Measurements from ENCODE around the gene NEURL1.
"Not testable (repeated sequence)": the region's sequence is repeated elsewhere in the genome, so short reads cannot be mapped to it uniquely, and the experiment has no call there.

Gene NEURL1

GRCh38 chr10:103592186-103593021 lies 98.9 kb downstream of the NEURL1 start:
- peak; percentile 72 for DNase-seq

GRCh38 chr10:103593022-103593570 lies 99.6 kb downstream of the NEURL1 start:
- DNase-seq: no peak

DNA sequence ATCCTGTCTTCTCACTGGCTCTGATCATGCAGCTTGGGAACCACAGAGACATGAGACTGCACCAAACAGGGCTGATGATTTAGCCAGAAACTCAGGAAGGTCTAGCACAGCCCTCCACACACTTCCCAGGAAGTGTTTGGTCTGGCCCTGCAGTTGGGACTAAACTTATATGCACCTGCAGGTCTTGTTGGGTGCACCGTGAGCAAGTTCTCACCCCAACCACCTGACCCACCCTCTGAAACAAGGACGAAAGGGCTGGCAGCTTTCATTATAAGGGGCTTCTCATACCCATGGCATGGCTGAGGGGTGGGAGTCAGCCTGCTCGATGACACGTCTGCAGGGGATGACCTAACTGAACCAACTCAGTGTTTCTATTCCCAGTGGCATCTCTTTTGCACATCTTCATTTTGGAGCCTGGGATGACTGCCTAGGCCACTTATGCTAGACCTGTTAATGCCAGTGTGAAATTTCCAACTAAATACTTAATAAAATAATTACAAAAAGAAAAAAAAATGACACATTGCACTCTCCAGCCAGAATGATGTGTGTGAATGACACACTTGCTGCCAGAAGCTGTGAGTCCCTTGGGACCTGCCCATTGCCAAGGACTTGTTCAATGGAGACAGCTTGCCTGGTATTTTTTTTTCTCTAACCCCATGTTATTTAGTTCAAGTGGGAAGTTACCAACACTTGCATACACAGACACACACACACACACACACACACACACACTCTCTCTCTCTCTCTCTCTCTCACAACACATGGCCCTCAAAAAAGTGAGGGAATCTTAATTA lies 102.6 kb downstream of the NEURL1 start:
- DNase-seq: no peak

DNA sequence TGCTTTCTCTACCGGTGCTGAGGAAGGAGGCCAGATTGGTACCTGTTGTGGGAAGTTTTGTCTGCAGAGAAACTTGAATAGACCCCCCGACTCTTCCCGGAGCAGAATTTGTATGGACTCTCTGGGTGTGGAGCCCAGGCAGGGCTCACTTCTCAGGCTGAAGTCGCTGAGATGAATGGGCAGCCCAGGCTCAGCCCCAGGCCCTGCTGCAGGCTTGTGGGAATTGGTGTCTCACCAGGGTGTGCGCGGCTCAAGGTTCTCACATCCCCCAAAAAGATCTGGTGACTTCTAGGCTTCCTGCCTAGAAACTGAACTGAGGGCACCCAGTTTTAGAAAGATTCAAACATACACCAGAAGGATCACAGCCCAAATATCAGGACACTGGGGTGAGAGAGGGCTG lies 103.5 kb downstream of the NEURL1 start:
- DNase-seq: no peak

- peak; percentile 74 for DNase-seq
Observed at GRCh38 chr10:103598654-103599115, 105.2 kb downstream of the NEURL1 start.

DNA sequence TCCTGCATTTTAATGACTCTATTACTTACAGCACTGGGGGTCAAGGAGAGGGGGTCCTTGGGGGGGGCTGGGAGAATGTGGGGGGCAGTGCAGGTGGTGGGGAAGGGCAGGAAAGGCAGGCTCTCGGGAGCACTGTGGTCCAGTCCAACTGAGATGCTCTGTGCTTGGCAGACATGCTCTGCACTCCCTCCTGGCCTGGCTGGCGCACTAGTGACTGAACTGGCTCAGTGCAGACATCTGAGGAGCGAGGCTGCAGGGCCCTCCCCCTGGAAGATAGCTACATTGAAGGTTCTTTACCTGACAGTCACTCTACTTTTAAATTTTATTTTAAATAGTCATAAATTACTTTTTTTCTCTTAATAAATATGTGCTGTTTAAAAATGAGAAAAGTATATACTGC lies 105.7 kb downstream of the NEURL1 start:
- DNase-seq: no peak

GRCh38 chr10:103599907-103600306 lies 106.4 kb downstream of the NEURL1 start:
- DNase-seq: no peak

DNA sequence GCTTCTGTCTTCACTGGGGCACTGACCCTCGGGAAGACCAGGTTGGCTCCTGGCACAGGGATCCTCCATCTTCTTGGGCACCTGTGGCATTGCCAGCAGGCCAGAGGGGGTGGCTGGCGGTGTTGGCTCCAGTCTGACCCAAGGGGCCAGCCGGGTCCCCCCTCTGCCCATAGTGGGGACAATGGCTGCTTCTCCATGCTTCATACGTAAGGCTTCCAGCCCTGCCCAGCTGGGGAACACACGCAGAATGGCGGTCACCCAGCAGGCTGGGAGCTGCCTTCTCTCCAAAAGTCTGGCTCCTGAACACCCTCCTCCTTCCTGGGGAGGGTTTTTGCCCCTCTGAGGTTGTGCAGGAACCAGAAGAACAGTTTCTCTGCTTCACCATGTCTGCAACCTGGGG lies 106.8 kb downstream of the NEURL1 start:
- no peak for DNase-seq

- no peak for DNase-seq
Observed at GRCh38 chr10:103600956-103601569, 107.6 kb downstream of the NEURL1 start.

DNA sequence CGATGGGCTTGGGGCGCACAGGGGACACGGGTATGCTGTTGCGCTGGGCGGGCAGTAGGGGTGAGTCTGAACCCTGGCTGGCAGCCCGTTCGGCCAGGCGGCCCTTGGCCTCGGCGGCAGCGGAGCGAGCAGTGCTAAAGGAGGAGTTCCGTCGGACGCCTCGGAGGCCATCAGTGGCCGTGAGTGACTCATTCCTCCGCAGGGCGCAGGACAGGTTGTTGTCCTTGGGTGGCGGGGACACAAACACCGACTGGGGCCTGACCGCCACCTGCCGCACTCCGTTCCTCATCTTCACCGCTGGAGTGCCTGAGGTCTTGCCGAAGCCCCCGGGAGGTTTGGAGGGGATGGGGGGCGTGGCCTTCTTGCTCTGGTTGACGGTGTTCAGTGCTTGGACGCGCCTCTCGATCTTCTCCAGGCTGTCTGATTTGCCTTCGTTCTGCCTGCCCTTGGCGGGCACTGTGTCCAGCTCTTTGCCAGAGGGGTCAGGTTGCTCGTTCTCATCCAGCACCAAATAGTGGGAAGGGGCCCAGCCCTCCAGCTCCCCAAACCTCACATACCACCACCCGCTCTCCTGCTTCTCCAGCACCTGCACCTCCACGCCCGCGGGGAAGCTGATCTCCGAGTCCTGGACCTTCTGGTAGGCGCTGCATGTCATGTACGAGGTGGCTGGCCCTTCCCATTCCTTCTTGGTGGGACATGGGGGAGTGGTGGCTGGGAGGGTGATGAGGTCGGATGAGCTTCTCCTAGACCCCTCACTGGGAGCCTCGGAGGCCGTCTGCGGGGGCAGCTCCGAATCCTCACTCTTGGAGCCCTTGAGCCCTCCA lies 108.7 kb downstream of the NEURL1 start:
- DNase-seq: no peak

DNA sequence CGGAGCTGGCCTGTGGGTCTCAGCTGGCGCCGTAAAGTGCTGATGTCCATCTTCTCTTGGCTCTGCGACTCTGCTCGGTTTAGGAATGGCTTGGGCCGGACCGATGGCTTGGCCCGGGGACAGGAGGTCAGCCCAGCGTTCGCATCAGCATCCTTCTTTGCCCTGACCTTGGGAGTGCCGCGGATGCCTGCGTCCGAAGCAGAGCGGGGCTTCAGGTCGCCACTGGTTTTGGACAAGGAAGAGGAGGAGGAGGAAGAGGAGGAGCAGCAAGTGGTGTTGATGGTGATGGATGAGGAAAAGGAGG lies 109.3 kb downstream of the NEURL1 start:
- DNase-seq: no peak

DNA sequence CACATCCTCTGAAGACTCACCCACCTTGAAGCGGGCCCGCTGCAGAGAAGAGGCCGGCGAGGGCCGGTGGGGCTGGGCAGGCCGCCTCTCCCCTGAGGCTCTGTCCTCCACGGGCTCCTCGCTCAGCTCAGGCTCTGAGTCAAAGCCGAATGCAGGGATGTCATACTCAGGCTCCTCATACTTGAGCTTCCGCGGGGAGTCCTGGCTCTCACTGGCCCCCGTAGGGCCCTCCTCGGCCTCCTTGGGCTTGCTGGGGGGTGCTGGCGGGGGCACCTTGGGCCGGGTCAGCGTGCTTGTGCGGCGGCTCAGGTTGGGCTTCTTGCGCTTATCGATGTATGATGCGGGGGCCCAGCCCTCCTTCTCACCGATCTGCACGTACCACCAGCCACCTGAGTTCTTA lies 109.9 kb downstream of the NEURL1 start:
- no peak for DNase-seq

GRCh38 chr10:103605359-103606096 lies 112.0 kb downstream of the NEURL1 start:
- DNase-seq: peak; percentile 69

- not testable (repeated sequence) for DNase-seq
Observed at GRCh38 chr10:103606097-103606438, 112.6 kb downstream of the NEURL1 start.

DNA sequence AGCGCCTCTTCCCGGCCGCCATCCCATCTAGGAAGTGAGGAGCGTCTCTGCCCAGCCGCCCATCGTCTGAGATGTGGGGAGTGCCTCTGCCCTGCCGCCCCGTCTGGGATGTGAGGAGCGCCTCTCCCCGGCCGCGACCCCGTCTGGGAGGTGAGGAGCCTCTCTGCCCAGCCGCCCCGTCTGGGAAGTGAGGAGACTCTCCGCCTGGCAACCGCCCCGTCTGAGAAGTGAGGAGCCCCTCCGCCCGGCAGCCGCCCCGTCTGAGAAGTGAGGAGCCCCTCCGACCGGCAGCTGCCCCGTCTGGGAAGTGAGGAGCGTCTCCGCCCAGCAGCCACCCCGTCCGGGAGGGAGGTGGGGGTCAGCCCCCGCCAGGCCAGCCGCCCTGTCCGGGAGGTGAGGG lies 113.5 kb downstream of the NEURL1 start:
- not testable (repeated sequence) for DNase-seq

GRCh38 chr10:103608056-103608455 lies 114.6 kb downstream of the NEURL1 start:
- not testable (repeated sequence) for DNase-seq

- no peak for DNase-seq
Observed at GRCh38 chr10:103609231-103610082, 116.0 kb downstream of the NEURL1 start.

DNA sequence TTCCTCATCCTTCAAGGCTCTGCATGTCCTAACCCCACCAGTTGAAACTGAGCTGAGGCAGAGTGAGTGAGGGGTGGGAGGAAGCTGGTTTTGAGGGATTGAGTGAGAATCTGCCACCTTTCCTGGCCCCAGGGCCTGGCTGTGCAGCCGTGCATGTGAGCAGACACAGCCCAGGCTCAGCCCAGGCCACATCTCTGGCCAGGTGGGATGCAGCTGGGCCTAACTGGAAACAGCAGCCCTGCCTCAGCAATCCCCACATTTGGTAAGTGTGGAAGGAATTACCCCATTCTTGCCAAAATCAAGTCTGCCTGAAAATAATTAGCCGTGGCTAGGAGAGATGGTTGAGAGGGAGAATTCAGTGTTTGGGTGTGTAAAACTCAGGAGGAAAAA lies 116.6 kb downstream of the NEURL1 start:
- no peak for DNase-seq

DNA sequence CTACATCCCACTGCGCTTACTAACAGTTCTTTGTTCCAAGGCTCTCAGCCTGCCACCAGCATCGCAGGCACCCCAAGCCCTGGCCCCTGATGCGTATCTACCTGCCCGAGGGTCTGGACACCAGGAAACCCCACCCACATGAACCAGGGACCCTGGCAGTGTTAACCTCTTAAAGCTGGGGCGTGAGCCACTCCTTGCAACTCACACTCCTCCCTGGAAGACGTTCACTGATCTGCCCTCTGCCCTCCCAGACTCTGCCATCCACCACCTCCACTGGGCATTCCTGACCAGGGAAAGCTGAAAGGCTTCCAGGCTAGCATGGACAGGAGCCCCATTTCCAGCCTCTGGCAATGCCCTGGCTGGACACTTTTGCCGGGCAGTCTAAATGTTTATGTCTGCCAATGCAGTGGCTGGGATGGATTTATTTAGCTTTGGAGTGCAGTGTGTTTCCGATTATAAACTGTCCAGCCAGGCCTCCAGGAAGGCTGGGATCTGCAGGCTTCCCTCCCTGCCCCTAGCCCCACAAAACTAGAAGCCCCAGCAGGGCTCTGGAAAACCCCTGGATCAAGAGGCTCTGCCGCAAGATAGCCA lies 117.5 kb downstream of the NEURL1 start:
- no peak for DNase-seq

Measured in OCI-M1 (cell line).